AG04450 (cell line): Measurements from ENCODE around the gene MRPL16. TPM values are rescaled to one million over a fixed set of nuclear protein-coding genes. Genes with fewer than 3 reads are reported as not detected.

Experiments used
- CTCF ChIA-PET: fragments of 300-600, 350-600 bp; formaldehyde crosslinking; extraction: SDS; loops from one replicate; lab custom pipeline; 2022; ENCODE audit warnings: antibody characterized with exemption, inconsistent platforms; lab: Charles Lee
- POLR2A ChIA-PET: fragments of 350-600 bp; formaldehyde crosslinking; extraction: SDS; loops from one replicate; lab custom pipeline; 2021; ENCODE audit warnings: antibody characterized with exemption, inconsistent platforms; lab: Yijun Ruan, JAX
- DNase-seq: peaks from one replicate; pipeline ENCODE4 v3.0.0-alpha.2; 2011; ENCODE audit warnings: low read depth, low spot score
- H3K27ac ChIP-seq: one replicate; pipeline ENCODE4 v1.5.1; 2012; ENCODE audit warnings: low read depth, low read length, control low read depth
- H3K27me3 ChIP-seq: one replicate; pipeline ENCODE4 v1.6.0; 2012; ENCODE audit warnings: low read length; ENCODE audit not compliant: control insufficient read depth, insufficient read depth
- H3K4me3 ChIP-seq: 2 replicates; pipeline ENCODE4 v1.5.1; 2011; ENCODE audit warnings: mild to moderate bottlenecking, low read depth, low read length, control low read depth
- H3K9me3 ChIP-seq: 2 replicates; pipeline ENCODE4 v1.5.1; 2012; ENCODE audit warnings: low read length; ENCODE audit not compliant: control insufficient read depth, insufficient read depth
- polyA plus RNA-seq: library from polyadenylated mRNA; depleted of rRNA; stranded (reverse); fragments of >200 nt; gene quantifications from 2 replicates; pipeline ENCODE4 v1.2.3, GENCODE V29; 2011
- TF ChIP-seq, protein P1 (sequence below): IDR thresholded peaks from 2 replicates; pipeline ENCODE4 v1.5.1; 2011; ENCODE audit warnings: low read depth, low read length, control low read depth, inconsistent platforms

MRPL16 gene
- polyA plus RNA-seq, 1 experiment: 72.3 TPM

DNA sequence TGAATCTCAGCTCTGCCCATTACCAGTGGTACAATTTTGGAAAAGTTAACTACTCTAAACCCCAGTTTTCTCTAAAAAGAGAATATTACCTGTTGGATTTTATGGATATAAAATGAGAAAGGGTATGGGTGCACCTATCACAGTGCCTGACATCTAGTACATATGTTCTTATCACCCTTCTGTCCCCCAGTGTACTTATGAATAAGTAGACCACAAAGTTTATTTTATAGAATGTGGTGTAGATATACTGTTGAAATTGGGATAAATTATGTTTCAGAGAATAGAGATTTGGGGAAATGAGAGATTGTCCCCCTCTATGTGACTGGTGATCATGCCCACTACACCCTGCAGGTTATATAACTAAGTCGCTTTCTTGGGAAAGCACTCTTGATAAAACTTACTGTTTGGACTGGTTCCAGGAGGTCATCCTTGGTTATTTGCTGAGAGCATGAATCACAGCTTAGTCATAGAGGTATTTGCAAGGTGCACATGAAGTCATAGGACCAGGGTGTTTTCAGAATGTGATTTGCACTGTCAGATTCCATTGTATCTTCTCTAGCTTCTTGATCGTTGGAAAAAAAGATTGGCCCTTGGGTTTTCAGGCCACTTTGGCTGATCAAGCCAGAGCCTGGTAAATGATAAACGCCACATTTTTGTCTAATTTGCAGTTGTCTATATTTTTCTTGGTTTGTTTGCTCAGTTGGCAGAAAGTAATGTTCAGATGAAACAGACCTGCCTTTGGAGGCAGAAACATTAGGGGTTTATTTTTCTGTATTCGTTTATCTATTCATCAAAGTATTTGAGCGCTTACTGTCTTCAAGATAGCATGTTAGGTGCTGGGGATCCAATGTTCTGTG, 34.1 kb downstream of the MRPL16 start:
- POLR2A ChIA-PET: interaction anchor here (0.6 to 1.4 kb wide), 3 partner anchors 11 to 23 kb away, joined by 3 to 5 read pairs (median 3); no protein-coding TSS in a partner anchor
- no peak overlapping the region for H3K27ac ChIP-seq
- H3K9me3 ChIP-seq: no peaks in the 10 kb centered on the region
- H3K4me3 ChIP-seq: no peak overlapping the region
- TF ChIP-seq, protein P1, sequence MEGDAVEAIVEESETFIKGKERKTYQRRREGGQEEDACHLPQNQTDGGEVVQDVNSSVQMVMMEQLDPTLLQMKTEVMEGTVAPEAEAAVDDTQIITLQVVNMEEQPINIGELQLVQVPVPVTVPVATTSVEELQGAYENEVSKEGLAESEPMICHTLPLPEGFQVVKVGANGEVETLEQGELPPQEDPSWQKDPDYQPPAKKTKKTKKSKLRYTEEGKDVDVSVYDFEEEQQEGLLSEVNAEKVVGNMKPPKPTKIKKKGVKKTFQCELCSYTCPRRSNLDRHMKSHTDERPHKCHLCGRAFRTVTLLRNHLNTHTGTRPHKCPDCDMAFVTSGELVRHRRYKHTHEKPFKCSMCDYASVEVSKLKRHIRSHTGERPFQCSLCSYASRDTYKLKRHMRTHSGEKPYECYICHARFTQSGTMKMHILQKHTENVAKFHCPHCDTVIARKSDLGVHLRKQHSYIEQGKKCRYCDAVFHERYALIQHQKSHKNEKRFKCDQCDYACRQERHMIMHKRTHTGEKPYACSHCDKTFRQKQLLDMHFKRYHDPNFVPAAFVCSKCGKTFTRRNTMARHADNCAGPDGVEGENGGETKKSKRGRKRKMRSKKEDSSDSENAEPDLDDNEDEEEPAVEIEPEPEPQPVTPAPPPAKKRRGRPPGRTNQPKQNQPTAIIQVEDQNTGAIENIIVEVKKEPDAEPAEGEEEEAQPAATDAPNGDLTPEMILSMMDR: no peak
- CTCF ChIA-PET: interaction anchor here (2.5 kb wide), 1 partner anchor 21 kb away, joined by 9 read pairs; the partner anchor contains the start of gene STX3
- peak; percentile 36 for DNase-seq
- H3K27me3 ChIP-seq: no peaks in the 10 kb centered on the region

DNA sequence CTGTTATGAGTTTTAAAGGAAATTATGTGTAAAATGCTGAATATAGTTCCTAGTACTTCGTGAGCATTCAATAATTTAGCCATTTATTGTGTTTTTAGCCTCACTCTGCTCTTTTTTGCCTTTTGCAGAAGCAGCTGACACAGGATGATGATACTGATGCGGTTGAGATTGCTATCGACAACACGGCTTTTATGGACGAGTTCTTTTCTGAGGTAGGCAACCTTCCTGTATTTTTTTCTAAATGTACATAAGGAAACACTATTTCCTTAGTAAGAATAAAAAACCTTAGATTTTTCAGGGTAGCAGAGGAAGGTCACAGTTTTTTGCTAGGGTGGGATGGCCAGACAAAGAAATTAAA, 37.5 kb downstream of the MRPL16 start:
- H3K4me3 ChIP-seq: no peak overlapping the region
- TF ChIP-seq, protein P1: no peak
- no peaks in the 10 kb centered on the region for H3K27me3 ChIP-seq
- POLR2A ChIA-PET: no interaction called here
- DNase-seq: no peak
- H3K27ac ChIP-seq: no peak overlapping the region
- CTCF ChIA-PET: interaction anchor here (1.4 kb wide), 1 partner anchor 29 kb away, joined by 5 read pairs; no protein-coding TSS in a partner anchor
- H3K9me3 ChIP-seq: no peaks in the 10 kb centered on the region

DNA sequence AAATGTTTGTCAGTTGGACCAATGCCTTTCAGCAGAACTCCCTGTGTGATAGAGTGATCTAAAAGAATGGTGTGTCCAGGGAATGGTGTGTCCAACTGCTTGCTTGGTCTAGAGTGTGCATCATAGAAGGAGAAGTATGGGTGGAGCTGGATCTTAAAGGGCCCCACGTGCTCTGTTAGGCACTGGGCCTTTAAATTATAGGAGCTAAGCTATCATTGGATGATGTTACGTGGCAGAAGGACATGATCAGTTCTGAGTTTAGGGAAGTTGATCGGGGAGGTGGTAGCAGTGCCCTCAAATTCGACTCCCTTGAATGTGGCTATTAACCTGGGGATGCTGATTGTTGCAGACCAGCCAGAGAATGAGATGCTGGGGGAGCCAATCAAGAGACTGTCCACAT, 39.0 kb downstream of the MRPL16 start:
- ChIA-PET CTCF (interaction anchor here (1.4 kb wide), 1 partner anchor 30 kb away, joined by 5 read pairs; no protein-coding TSS in a partner anchor), POLR2A (no interaction called here)
- Histone ChIP-seq H3K4me3 (no peak overlapping the region), H3K9me3 (no peaks in the 10 kb centered on the region), H3K27ac (no peak overlapping the region), H3K27me3 (no peaks in the 10 kb centered on the region)
- no peak for DNase-seq
- TF ChIP-seq, protein P1: no peak

DNA sequence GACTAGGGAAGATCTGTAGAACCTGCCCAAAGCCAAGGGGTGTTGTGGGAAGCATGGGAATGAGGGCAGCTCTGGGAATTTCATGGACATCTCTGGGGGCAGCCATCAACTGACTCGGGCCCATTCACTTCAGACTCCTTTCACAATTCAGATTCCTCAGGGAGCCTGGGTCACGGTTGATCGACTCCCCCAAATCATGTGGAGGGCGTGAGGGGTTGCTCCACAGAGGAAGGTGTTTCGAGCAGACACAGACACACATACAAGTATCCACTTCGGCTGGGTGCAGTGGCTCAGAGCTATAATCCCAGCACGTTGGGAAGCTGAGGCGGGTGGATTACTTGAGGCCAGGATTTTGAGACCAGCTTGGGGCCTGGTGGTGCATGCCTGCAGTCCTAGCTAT, 39.7 kb downstream of the MRPL16 start:
- DNase-seq: no peak
- Histone ChIP-seq H3K4me3 (no peak overlapping the region), H3K9me3 (no peaks in the 10 kb centered on the region), H3K27me3 (no peaks in the 10 kb centered on the region), H3K27ac (no peak overlapping the region)
- ChIA-PET CTCF (no interaction called here), POLR2A (no interaction called here)
- TF ChIP-seq, protein P1: no peak

DNA sequence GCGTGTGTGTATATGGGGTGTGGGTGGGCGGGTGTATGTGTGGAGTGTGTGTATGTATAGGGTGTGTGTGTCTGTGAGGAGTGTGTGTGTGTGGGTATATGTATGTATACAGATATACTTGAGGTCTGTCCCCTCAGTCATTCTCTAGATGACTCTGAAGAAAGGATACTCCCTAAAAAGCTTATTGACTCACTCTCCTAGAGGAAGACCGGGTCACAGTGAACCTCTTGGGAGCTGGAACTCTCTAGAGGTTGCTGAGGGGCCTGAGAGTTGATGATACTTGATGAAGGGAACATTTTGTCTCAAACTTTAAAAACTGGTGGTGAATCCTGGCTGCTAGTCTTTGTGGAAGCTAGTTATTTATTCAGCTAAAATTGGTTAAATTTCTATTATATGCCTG, 40.3 kb downstream of the MRPL16 start:
- Histone ChIP-seq H3K27ac (no peak overlapping the region), H3K27me3 (no peaks in the 10 kb centered on the region), H3K4me3 (no peak overlapping the region), H3K9me3 (no peaks in the 10 kb centered on the region)
- ChIA-PET POLR2A (no interaction called here), CTCF (interaction anchor here (1.0 kb wide), 1 partner anchor 17 kb away, joined by 3 read pairs; no protein-coding TSS in a partner anchor)
- no peak for DNase-seq
- TF ChIP-seq, protein P1: no peak
